GM19193 (cell line): Measurements from ENCODE around the gene PRKD3.

Source experiments
- POLR2A ChIP-seq: IDR thresholded peaks from 4 replicates; pipeline ENCODE4 v1.6.1; 2011; ENCODE audit not compliant: insufficient read depth, insufficient read length; ENCODE audit errors: extremely low read depth

PRKD3 gene

DNA sequence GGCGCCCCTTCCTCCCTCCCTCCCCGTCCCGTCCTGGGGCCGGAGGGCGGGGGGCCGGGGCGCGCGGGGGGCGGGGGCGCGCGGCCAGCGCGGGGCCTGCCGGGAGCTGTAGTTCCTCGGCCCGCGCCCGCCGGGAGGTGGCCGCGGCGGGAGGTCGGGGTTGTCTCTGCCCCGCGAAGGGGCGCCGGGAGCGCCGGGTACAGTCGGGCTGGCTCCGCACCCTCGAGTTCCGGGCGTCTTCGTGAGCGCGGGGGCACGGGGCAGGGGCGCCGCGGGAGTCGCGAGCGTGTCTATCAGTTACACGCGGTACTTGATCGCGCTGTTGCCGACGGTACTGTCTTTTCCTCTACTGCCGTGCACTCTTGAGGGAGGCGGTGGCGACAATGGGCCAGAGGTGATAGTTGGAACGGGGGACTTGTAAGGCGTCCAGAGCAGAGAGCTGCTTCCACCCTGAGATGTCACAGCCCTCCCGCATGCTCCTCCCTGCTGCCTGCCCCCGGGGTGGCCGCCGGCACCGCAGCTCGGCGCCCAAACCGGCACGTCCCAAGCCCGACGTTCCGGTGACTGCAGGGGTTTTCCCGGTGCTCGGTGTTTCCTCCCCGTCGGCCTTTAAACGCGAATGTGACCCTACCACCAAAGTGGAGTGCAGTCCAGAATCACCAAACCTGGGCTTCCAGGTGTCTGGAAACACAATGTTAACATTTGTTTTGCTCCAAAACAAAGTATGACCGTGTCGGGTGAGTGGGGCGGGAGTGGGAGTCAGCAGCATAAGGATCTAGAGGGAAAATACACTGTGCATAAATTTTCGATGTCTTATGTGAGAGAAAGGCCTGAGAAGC is at the start of gene PRKD3:
Gene PRKD3, minus strand, starts transcription at position 48 of the 839 bp plus-strand sequence. CDS start 8,309 bp downstream, outside the sequence.
- TF ChIP-seq POLR2A: no peak

DNA sequence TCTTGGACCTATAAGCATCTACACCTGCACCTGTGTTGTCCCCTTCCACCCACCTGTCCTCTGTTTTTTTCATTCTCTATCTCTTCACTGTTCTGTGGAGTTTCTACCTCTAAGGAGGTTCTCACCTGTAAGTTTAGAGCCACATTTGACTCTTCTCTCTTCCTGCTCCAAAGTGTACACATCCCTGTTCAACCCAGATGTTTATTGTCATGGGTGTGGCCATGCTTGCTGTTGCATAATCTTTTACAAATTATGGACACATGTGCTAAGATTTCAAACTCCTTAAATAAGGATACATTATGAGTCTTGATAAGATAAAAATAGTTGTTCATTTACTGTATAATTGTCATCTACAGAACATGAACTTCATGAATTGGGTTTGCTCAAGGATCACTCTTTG is 47.4 kb upstream of the PRKD3 start:
- no peak for TF ChIP-seq POLR2A

DNA sequence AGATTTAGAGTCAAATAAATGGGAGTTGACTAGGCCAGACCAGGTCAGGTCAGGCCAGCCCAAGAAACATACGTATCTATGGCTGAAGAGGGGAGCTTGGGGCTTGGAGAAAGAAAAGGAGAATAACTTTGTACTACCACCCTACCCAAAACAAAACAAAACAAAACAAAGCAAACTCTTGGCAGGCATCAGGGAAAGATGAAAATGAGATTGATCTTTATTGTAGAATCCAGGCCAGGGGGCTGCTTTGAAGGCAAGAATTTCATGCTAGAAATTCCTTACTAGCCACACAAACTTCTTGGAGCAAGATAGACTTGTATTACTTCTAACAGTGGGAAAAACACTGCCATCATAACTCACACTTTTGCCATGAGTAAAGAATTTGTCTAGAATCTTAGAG is 46.0 kb upstream of the PRKD3 start:
- TF ChIP-seq POLR2A: no peak

- TF ChIP-seq POLR2A: no peak
Observed at GRCh38 chr2:37367984-37368383, 43.4 kb upstream of the PRKD3 start.

- TF ChIP-seq POLR2A: no peak
Observed at GRCh38 chr2:37367310-37367709, 42.7 kb upstream of the PRKD3 start.

GRCh38 chr2:37366773-37367172 is 42.1 kb upstream of the PRKD3 start:
- no peak for TF ChIP-seq POLR2A

DNA sequence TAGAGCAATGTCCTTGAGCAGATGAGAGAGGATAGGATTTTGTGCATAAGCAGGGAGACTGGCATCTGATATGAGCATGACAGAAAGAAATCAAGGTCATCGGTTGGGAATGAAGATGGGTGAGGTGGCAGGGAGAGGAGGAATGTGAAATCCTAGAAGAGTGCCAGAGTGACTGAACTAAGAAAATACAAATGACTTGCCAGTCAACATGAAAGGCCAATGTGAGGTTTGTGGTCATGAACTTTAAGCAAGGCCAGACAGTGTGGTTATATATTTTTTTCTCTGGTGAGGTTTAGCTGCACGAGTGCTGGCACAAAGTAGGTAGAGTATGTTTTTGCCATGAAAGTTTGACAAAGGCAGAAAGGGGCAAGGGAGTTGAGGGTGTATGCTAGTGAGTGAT is 41.0 kb upstream of the PRKD3 start:
- no peak for TF ChIP-seq POLR2A

DNA sequence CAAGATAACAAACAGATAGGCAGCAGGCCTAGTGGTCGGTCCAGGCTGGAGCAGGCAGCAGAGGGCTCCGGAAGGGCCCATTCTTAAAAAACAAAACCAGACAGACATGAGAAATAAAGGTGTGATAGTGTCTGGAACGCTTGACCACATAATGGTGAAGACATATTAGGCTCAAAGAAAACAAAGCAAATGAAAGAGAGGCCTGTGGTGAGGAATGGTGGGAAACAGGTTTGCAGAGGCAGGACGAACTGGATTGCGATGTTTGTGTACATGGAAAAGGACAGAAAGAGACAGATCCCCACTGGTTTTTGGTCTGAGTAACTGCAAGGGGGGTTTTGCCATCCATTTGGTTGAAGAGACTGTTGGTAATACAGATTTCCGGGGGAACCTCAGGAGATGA is 39.7 kb upstream of the PRKD3 start:
- no peak for TF ChIP-seq POLR2A

- TF ChIP-seq POLR2A: no peak
Observed at GRCh38 chr2:37361994-37362698, 37.5 kb upstream of the PRKD3 start.

DNA sequence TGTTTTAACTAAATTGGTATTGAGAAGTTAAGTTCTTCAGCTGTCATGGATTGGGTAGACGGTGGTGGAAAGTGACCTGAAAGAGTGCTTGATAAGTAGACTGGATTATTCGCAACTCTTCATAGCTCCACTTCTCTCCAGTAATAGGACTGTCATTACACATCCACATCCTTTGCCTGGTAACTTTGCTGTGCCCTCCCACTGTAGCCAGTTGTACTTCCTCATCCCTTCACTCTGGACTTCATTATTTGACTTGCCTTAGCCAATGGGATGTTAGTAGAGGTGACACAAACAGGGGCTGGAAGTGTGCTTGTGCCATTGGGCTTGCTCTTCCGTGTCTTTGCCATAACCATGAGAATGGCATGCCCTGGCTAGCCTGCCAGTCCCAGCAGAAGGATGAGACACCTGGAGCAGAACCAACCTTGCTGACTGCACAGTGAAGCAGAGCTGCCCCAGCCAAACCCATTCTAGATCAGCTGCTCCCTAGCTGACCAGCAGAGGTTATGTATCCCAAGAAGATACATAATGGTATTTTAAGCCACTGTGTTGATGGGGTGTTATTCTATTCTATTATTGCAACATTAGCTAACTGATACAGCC is 36.7 kb upstream of the PRKD3 start:
- no peak for TF ChIP-seq POLR2A

GRCh38 chr2:37358466-37358865 is 33.8 kb upstream of the PRKD3 start:
- no peak for TF ChIP-seq POLR2A

GRCh38 chr2:37357530-37357929 is 32.9 kb upstream of the PRKD3 start:
- no peak for TF ChIP-seq POLR2A

DNA sequence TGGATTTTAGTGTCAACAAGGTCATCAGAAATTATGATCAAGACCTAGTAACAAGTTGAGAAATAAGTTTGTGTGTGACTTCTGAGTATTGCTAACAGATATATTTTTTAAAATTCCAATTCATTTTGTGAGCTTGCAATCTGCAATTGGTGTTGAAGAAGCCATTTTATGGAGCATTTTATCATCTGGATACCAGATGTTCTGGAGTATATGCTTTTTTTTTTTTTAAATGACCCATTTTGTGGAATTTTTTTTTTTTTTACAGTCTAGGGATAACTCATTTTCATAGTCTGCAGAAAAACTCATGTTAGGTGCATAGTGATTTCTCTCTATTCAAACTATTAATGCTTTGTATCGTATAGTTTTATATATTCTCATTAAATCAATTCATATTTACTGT is 32.4 kb upstream of the PRKD3 start:
- TF ChIP-seq POLR2A: no peak

GRCh38 chr2:37356299-37356698 is 31.7 kb upstream of the PRKD3 start:
- no peak for TF ChIP-seq POLR2A

GRCh38 chr2:37355735-37356134 is 31.1 kb upstream of the PRKD3 start:
- TF ChIP-seq POLR2A: no peak

- no peak for TF ChIP-seq POLR2A
Observed at GRCh38 chr2:37354531-37354930, 29.9 kb upstream of the PRKD3 start.

- no peak for TF ChIP-seq POLR2A
Observed at GRCh38 chr2:37350034-37350433, 25.4 kb upstream of the PRKD3 start.
